GM19043 (cell line): ENCODE measurements around the gene CLIP2.
"Not testable (repeated sequence)": the region's sequence is repeated elsewhere in the genome, so short reads cannot be mapped to it uniquely, and the experiment has no call there.

Source experiments
- ATAC-seq: cut with Tn5 transposase; IDR thresholded peaks from one replicate; pipeline ENCODE4 v1.9.1; 2021; ENCODE audit warnings: low read depth; ENCODE audit not compliant: unreplicated experiment

CLIP2 gene

GRCh38 chr7:74364061-74364460 lies 74.9 kb downstream of the CLIP2 start:
- no peak for ATAC-seq

GRCh38 chr7:74365322-74366022 lies 76.3 kb downstream of the CLIP2 start:
- ATAC-seq, result no peak

GRCh38 chr7:74371381-74372341 lies 82.5 kb downstream of the CLIP2 start:
- no peak for ATAC-seq

GRCh38 chr7:74372511-74373111 lies 83.4 kb downstream of the CLIP2 start:
- ATAC-seq, result no peak

- ATAC-seq, result no peak
These were observed 84.3 kb downstream of the CLIP2 start for GRCh38 chr7:74373536-74373935.

- no peak for ATAC-seq
These were observed 86.6 kb downstream of the CLIP2 start for GRCh38 chr7:74375726-74376220.

GRCh38 chr7:74376256-74377036 lies 87.2 kb downstream of the CLIP2 start:
- no peak for ATAC-seq

GRCh38 chr7:74379938-74380337 lies 90.7 kb downstream of the CLIP2 start:
- ATAC-seq, result no peak

- no peak for ATAC-seq
These were observed 91.5 kb downstream of the CLIP2 start for GRCh38 chr7:74380720-74381119.

- not testable (repeated sequence) for ATAC-seq
These were observed 94.9 kb downstream of the CLIP2 start for GRCh38 chr7:74384086-74384485.

- ATAC-seq, result not testable (repeated sequence)
These were observed 95.6 kb downstream of the CLIP2 start for GRCh38 chr7:74384854-74385253.

GRCh38 chr7:74387606-74388005 lies 98.4 kb downstream of the CLIP2 start:
- ATAC-seq, result no peak

- no peak for ATAC-seq
These were observed 99.7 kb downstream of the CLIP2 start for GRCh38 chr7:74388880-74389415.

GRCh38 chr7:74393722-74394121 lies 104.5 kb downstream of the CLIP2 start:
- ATAC-seq, result not testable (repeated sequence)

GRCh38 chr7:74394601-74395000 lies 105.4 kb downstream of the CLIP2 start:
- ATAC-seq, result not testable (repeated sequence)

- ATAC-seq, result no peak
These were observed 106.6 kb downstream of the CLIP2 start for GRCh38 chr7:74395745-74396311.

- no peak for ATAC-seq
These were observed 107.8 kb downstream of the CLIP2 start for GRCh38 chr7:74396993-74397392.

GRCh38 chr7:74398426-74398825 lies 109.2 kb downstream of the CLIP2 start:
- ATAC-seq, result no peak

GRCh38 chr7:74399006-74399405 lies 109.8 kb downstream of the CLIP2 start:
- ATAC-seq, result no peak
